ENCODE data around the gene DNAJA4.

DNA sequence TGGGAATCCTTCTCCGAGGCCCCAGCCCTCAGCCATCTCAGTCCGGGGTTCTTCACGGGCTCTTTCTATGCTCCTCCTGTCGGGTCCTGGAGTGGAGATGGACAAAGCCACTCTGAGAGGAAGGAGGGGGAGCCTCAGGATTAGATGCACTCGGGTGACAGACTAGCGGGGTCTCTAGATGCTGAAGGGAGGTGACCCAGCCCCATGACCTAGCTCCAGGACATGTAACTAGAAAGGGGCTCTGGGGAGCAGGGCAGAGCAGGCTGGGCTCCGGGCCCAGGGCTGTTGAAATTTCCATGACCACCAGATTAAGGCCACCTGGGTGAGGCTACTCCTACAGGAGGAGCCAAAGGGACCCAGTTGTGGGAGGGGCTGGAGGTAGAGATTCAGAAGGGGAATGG, 49.8 kb downstream of the DNAJA4 start:
- TF ChIP-seq, protein P1, sequence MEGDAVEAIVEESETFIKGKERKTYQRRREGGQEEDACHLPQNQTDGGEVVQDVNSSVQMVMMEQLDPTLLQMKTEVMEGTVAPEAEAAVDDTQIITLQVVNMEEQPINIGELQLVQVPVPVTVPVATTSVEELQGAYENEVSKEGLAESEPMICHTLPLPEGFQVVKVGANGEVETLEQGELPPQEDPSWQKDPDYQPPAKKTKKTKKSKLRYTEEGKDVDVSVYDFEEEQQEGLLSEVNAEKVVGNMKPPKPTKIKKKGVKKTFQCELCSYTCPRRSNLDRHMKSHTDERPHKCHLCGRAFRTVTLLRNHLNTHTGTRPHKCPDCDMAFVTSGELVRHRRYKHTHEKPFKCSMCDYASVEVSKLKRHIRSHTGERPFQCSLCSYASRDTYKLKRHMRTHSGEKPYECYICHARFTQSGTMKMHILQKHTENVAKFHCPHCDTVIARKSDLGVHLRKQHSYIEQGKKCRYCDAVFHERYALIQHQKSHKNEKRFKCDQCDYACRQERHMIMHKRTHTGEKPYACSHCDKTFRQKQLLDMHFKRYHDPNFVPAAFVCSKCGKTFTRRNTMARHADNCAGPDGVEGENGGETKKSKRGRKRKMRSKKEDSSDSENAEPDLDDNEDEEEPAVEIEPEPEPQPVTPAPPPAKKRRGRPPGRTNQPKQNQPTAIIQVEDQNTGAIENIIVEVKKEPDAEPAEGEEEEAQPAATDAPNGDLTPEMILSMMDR (IDR thresholded peaks at IDR 0.05) = no peak
- TF ChIP-seq EP300 (IDR thresholded peaks at IDR 0.05) (no peak), POLR2AphosphoS5 (IDR thresholded peaks at IDR 0.05) (no peak)

Measured in sigmoid colon (tissue), 4 donors.